HepG2 (cell line): ENCODE data around the gene TFAP2E.
A peak's percentile ranks its signal among the peaks of the same experiment; 100 is the strongest.

Experiments used
- CEBPB ChIP-seq: IDR thresholded peaks from 2 replicates; pipeline ENCODE4 v1.6.1; 2011; ENCODE audit warnings: low read depth, low read length, improper control_type of control experiment, borderline replicate concordance
- CEBPZ ChIP-seq: IDR thresholded peaks from 2 replicates; pipeline ENCODE4 v1.6.1; 2012; ENCODE audit warnings: low read length, improper control_type of control experiment
- CENPT ChIP-seq: sonication (generic); formaldehyde crosslinking; IDR thresholded peaks from 2 replicates; pipeline ENCODE4 v1.8.0; 2022; ENCODE audit warnings: low read depth, mild to moderate bottlenecking, moderate library complexity, missing genetic modification reagents
- CTCF ChIP-seq: sonication (generic); formaldehyde crosslinking; IDR thresholded peaks from 2 replicates; pipeline ENCODE4 v1.5.0; 2020; ENCODE audit warnings: mild to moderate bottlenecking, missing genetic modification reagents, moderate library complexity
- ETV6 ChIP-seq: sonication (generic); formaldehyde crosslinking; conservative IDR thresholded peaks from 2 replicates; pipeline ENCODE4 v1.4.0; 2020; ENCODE audit warnings: missing genetic modification reagents
- GABPA ChIP-seq, 2 experiments: IDR thresholded peaks; 2 replicates each; pipeline ENCODE4 v1.6.1; 2011 to 2016; ENCODE audit warnings: low read depth in 2 of 2, low read length in 1 of 2, missing biosample characterization in 1 of 2, missing genetic modification characterization in 1 of 2
- JUN ChIP-seq: sonication (generic); formaldehyde crosslinking; IDR thresholded peaks from 2 replicates; pipeline ENCODE4 v1.4.0; 2020; ENCODE audit warnings: mild to moderate bottlenecking, missing genetic modification reagents
- KDM4B ChIP-seq: sonication (generic); formaldehyde crosslinking; IDR thresholded peaks from 2 replicates; pipeline ENCODE4 v1.4.0; 2020; ENCODE audit warnings: missing genetic modification reagents
- TAF1 ChIP-seq: sonication (generic); formaldehyde crosslinking; IDR thresholded peaks from 2 replicates; pipeline ENCODE4 v1.4.0; 2020; ENCODE audit warnings: missing genetic modification reagents
- ZKSCAN1 ChIP-seq: fragments of 150-350 bp; IDR thresholded peaks from 2 replicates; pipeline ENCODE4 v1.6.1; 2014; ENCODE audit warnings: low read length
- ZMYM3 ChIP-seq: sonication (generic); formaldehyde crosslinking; IDR thresholded peaks from 2 replicates; pipeline ENCODE4 v1.5.1; 2020; ENCODE audit warnings: mild to moderate bottlenecking, missing genetic modification reagents

- TF ChIP-seq GABPA (IDR thresholded peaks at IDR 0.05; ENCODE audit: low read depth, low read length) = no peak
- TF ChIP-seq GABPA (CRISPR knock-in tag; IDR thresholded peaks at IDR 0.05; ENCODE audit: low read depth) = no peak
- 0 out of 2 replicates have a peak, but pooled peaks have one; percentile 5 for TF ChIP-seq JUN (CRISPR knock-in tag)
- no peak for TF ChIP-seq CTCF
- TF ChIP-seq TAF1 = no peak
- TF ChIP-seq ZMYM3 = no peak
- TF ChIP-seq KDM4B (CRISPR knock-in tag) = no peak
- TF ChIP-seq CENPT (CRISPR knock-in tag) = no peak
- TF ChIP-seq ZKSCAN1 = no peak
- TF ChIP-seq CEBPB = peak; percentile 16; the same call in 1 of the 2 replicates
- TF ChIP-seq ETV6 = no peak
- TF ChIP-seq CEBPZ = no peak
These were observed 2.4 kb downstream of the TFAP2E start for GRCh38 chr1:35575416-35575958.
